ENCODE data around the gene SLC38A4.

- TF ChIP-seq CTCF (conservative IDR thresholded peaks at IDR 0.05 in 1 of 2, IDR thresholded peaks at IDR 0.05 in 1 of 2; ENCODE audit: low read depth in 1 of 2, low read length in 2 of 2) (no peak), EZH2 (IDR thresholded peaks at IDR 0.05; ENCODE audit: low read length, missing control alignments) (no peak)
Measured at GRCh38 chr12:46811185-46811584, 14.6 kb downstream of the SLC38A4 start.
